Tibial artery (tissue), 4 donors: Measurements from ENCODE around the gene PTPRR.

Experiments used
- DNase-seq, 2 donors: peaks; one replicate each; pipeline ENCODE4 v3.0.0-alpha.2; 2019
- H3K27ac ChIP-seq, 2 donors: fragments of 200-600 bp; sonication (generic) in 1 of 2; 1 replicate in 1 of 2; 2 replicates in 1 of 2; pipeline ENCODE4 v1.5.1; 2018 to 2019; ENCODE audit warnings: mild to moderate bottlenecking in 1 of 2
- H3K27me3 ChIP-seq, 2 donors: fragments of 200-600 bp; sonication (generic) in 1 of 2; one replicate each; pipeline versions ENCODE4 v1.5.1 to v1.6.0; 2016 to 2019
- H3K36me3 ChIP-seq, 3 donors: fragments of 200-600 bp; sonication (generic) in 2 of 3; one replicate each; pipeline ENCODE4 v1.5.1; 2016 to 2019; ENCODE audit warnings: mild to moderate bottlenecking in 2 of 3
- H3K4me1 ChIP-seq, 4 donors: fragments of 200-600 bp; sonication (generic) in 2 of 4; 1 replicate in 3 of 4; 2 replicates in 1 of 4; pipeline ENCODE4 v1.5.1; 2016 to 2019
- H3K4me3 ChIP-seq, 2 donors: fragments of 200-600 bp; sonication (generic) in 1 of 2; 1 replicate in 1 of 2; 2 replicates in 1 of 2; pipeline ENCODE4 v1.5.1; 2018 to 2019; ENCODE audit warnings: mild to moderate bottlenecking in 2 of 2
- H3K9me3 ChIP-seq, 3 donors: fragments of 200-600 bp; sonication (generic) in 1 of 3; one replicate each; pipeline ENCODE4 v1.5.1; 2016 to 2019
- CTCF ChIP-seq, 2 experiments: fragments of 200-600 bp in 1 of 2; fragments of 450-650 bp in 1 of 2; IDR thresholded peaks; one replicate each; pipeline ENCODE4 v1.5.1; 2017 to 2019; ENCODE audit warnings: antibody characterized with exemption in 2 of 2, mild to moderate bottlenecking in 1 of 2, moderate library complexity in 1 of 2
- intact Hi-C: fragments of 100-400 bp; cut with DNase I; formaldehyde crosslinking; loops from one replicate; pipeline ENCODE4 v1.15.0; 2023; ENCODE audit warnings: low total_unique reads

Gene PTPRR

GRCh38 chr12:70772836-70773235 lies 147.7 kb downstream of the PTPRR start:
- Histone ChIP-seq H3K4me3 (no peak overlapping the region), H3K27ac (peak overlapping the region; percentile 26 to 52), H3K27me3 (no peaks in the 10 kb centered on the region), H3K9me3 (no peaks in the 10 kb centered on the region), H3K4me1 (peaks cover 0 to 25% (median 6%) of the 10 kb centered on the region in 4 donors), H3K36me3 (no peaks in the 10 kb centered on the region)
- no peak for TF ChIP-seq CTCF (IDR thresholded peaks at IDR 0.05)
- intact Hi-C loops: no loop called here
- no peak for DNase-seq

GRCh38 chr12:70771581-70771980 lies 149.0 kb downstream of the PTPRR start:
- no peak for TF ChIP-seq CTCF (IDR thresholded peaks at IDR 0.05)
- DNase-seq: no peak

GRCh38 chr12:70763666-70764065 lies 156.9 kb downstream of the PTPRR start:
- Histone ChIP-seq H3K36me3 (no peaks in the 10 kb centered on the region), H3K4me3 (no peak overlapping the region), H3K27me3 (no peaks in the 10 kb centered on the region), H3K4me1 (no peaks in the 10 kb centered on the region), H3K27ac (no peak overlapping the region), H3K9me3 (no peaks in the 10 kb centered on the region)
- DNase-seq: no peak
- intact Hi-C loops: no loop called here
- no peak for TF ChIP-seq CTCF (IDR thresholded peaks at IDR 0.05)

More at GRCh38 chr12:70771581-70771980, 149.0 kb downstream of the PTPRR start:
- intact Hi-C loops: no loop called here
- Histone ChIP-seq H3K4me3 (no peak overlapping the region), H3K4me1 (peaks cover 0 to 25% (median 6%) of the 10 kb centered on the region in 4 donors), H3K36me3 (no peaks in the 10 kb centered on the region), H3K27me3 (no peaks in the 10 kb centered on the region), H3K9me3 (no peaks in the 10 kb centered on the region), H3K27ac (no peak overlapping the region)

GRCh38 chr12:70762000-70762399 lies 158.5 kb downstream of the PTPRR start:
- no peaks in the 10 kb centered on the region for H3K4me1 ChIP-seq
- H3K36me3 ChIP-seq: no peaks in the 10 kb centered on the region
- no peak overlapping the region for H3K27ac ChIP-seq
- no peak for TF ChIP-seq CTCF (IDR thresholded peaks at IDR 0.05)
- intact Hi-C loops: no loop called here
- no peak overlapping the region for H3K4me3 ChIP-seq
- H3K9me3 ChIP-seq: no peaks in the 10 kb centered on the region
- no peaks in the 10 kb centered on the region for H3K27me3 ChIP-seq
- no peak for DNase-seq

GRCh38 chr12:70759161-70759918 lies 161.2 kb downstream of the PTPRR start:
- no peak for DNase-seq
- intact Hi-C loops: no loop called here
- Histone ChIP-seq H3K9me3 (no peaks in the 10 kb centered on the region), H3K27me3 (no peaks in the 10 kb centered on the region), H3K4me1 (peaks cover 0 to 12% (median 0%) of the 10 kb centered on the region in 4 donors), H3K27ac (no peak overlapping the region), H3K4me3 (no peak overlapping the region), H3K36me3 (no peaks in the 10 kb centered on the region)
- no peak for TF ChIP-seq CTCF (IDR thresholded peaks at IDR 0.05)
